GM23248 (cell line): ENCODE measurements around the gene SIRT4.

Source experiments
- EZH2 ChIP-seq: fragments of 200-600 bp; sonication (generic); IDR thresholded peaks from 2 replicates; pipeline ENCODE4 v1.6.1; 2018; ENCODE audit warnings: antibody characterized with exemption, mild to moderate bottlenecking; ENCODE audit not compliant: insufficient read depth, poor library complexity, severe bottlenecking
- EZH2phosphoT487 ChIP-seq: fragments of 200-600 bp; sonication (generic); IDR thresholded peaks from 2 replicates; pipeline ENCODE4 v1.6.1; 2018; ENCODE audit warnings: antibody characterized with exemption, moderate library complexity, mild to moderate bottlenecking, low read depth; ENCODE audit not compliant: insufficient read depth

DNA sequence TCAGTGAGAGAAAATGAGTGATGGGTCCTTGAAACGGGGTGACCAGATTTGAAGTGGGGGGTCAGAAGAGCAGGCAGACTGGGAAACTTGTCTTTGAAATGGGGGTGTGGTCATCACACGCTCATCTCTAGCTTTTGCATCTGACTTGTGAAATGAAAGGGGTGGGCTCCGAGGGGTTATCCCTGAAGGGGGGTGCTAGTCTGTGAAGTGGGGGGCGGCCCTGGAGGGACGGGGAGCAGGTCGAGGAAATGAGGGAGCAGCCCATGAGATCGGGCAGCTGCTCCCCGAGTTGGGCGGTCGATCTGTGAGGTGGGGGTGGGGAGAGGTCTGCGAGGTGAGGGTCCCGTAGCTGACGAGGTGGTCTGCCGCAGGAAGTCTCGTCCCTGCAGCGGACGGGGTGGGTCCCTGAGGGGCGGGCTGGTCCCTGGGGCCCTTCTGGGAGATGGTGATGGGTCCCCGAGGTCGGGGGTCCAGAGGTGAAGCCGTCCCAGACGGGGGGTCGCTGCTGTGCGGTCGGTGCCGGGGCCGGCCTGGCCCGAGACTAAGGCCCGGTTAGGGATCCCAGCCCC lies 37.1 kb upstream of the SIRT4 start:
- no peak for TF ChIP-seq EZH2phosphoT487
- TF ChIP-seq EZH2, result no peak
